Stimulated activated naive B cell treated with anti-CD40 and anti-IgM and Interleukin-4, amounts not matched to agents 10 μg/mL and 1 μg/mL and 100 μg/mL, for 72 hours (primary cell): Measurements from ENCODE around the gene GJA3.

Experiments
- ATAC-seq, 2 donors: fragments of 150-1000 bp; cut with Tn5 transposase; replicated peaks; 2 replicates each; pipeline ENCODE4 v1.10.0; 2021; ENCODE audit warnings: moderate library complexity in 1 of 2
- DNase-seq: peaks from one replicate; pipeline ENCODE4 v3.0.0; 2021
- H3K27ac Mint-ChIP-seq: one replicate; pipeline ENCODE4 v1.8.0; 2022; ENCODE audit warnings: mild to moderate bottlenecking, mixed read lengths
- H3K27me3 Mint-ChIP-seq, 2 donors: one replicate each; pipeline ENCODE4 v1.8.0; 2022; ENCODE audit warnings: mixed read lengths in 2 of 2
- H3K36me3 Mint-ChIP-seq, 2 donors: one replicate each; pipeline ENCODE4 v1.8.0; 2022; ENCODE audit warnings: mixed read lengths in 2 of 2, mild to moderate bottlenecking in 1 of 2
- H3K4me1 Mint-ChIP-seq, 2 donors: one replicate each; pipeline ENCODE4 v1.8.0; 2022; ENCODE audit warnings: mixed read lengths in 2 of 2, mild to moderate bottlenecking in 1 of 2
- H3K4me3 Mint-ChIP-seq, 2 donors: one replicate each; pipeline ENCODE4 v1.8.0; 2022; ENCODE audit warnings: mild to moderate bottlenecking in 2 of 2, mixed read lengths in 2 of 2, moderate library complexity in 1 of 2
- H3K9me3 Mint-ChIP-seq, 2 donors: one replicate each; pipeline ENCODE4 v1.8.0; 2022; ENCODE audit warnings: mixed read lengths in 2 of 2, mild to moderate bottlenecking in 1 of 2

GJA3 gene

GRCh38 chr13:20132052-20132634 lies 28.7 kb downstream of the GJA3 start:
- H3K27ac Mint-ChIP-seq: no peak overlapping the region
- no peak for DNase-seq

DNA sequence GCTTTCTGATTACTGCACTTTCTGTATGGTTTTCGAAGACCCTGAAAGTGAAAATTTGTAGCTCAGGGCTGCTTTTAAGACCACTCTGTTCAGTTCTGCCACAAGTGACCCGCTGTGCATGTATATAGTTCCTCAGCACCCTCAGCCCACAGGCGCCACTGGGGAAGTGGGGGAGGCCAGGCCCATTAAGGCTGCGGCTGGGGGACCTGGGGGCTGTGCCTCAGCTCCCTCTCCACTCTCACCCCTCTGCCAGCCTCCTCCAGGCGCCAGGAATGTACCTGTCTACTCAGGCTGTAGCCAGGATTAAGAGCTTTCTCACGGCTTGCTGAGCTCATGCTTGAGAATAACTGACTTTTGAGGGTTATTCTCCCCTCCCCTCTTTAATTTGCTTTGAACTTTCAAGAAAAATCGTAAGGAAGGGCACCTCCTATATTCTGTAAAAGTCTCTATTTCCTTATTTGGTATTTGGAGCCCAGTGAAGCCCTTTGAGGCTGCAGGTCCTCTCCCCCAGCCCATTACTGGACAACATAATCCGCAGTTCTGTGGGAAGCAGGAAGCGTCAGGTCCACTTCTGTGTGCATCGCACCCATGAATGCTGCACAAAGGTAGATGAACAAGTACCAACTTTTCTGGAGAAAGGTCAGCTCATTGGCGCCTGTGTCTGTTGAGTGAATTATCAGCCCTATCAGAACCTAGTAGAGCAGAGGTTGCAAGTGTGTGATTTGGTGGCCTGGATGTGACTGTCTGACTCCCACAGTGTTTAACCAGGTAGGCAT lies 29.6 kb downstream of the GJA3 start:
- DNase-seq (no peak), ATAC-seq (no peak)
- H3K9me3 Mint-ChIP-seq: no peaks in the 10 kb centered on the region
- H3K4me1 Mint-ChIP-seq: peaks cover 0 to 7% of the 10 kb centered on the region in 2 donors
- H3K4me3 Mint-ChIP-seq: no peak overlapping the region
- no peak overlapping the region for H3K27ac Mint-ChIP-seq
- no peaks in the 10 kb centered on the region for H3K36me3 Mint-ChIP-seq
- peaks cover 6 to 13% of the 10 kb centered on the region in 2 donors for H3K27me3 Mint-ChIP-seq

More at GRCh38 chr13:20132052-20132634, 28.7 kb downstream of the GJA3 start:
- Mint-ChIP-seq H3K36me3 (no peaks in the 10 kb centered on the region), H3K27me3 (peaks cover 6 to 13% of the 10 kb centered on the region in 2 donors), H3K4me3 (no peak overlapping the region), H3K4me1 (peaks cover 0 to 7% of the 10 kb centered on the region in 2 donors), H3K9me3 (no peaks in the 10 kb centered on the region)
- no peak for ATAC-seq

DNA sequence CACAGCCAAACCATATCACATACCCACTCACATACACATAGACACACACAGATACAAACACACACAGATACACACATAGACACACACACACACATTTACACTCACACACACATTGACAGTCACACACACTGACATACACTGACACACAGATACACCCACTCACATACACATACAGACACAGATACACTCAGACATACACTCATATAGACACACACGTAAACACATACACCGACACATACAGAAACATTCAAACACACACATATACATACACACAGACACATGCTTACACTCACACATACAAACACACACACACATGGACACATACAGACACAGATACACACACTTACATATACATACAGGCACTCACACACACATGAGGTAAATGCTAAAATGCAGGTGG lies 30.2 kb downstream of the GJA3 start:
- no peak for DNase-seq
- Mint-ChIP-seq H3K27me3 (peaks cover 7 to 13% of the 10 kb centered on the region in 2 donors), H3K4me3 (no peak overlapping the region), H3K9me3 (no peaks in the 10 kb centered on the region), H3K4me1 (peaks cover 0 to 7% of the 10 kb centered on the region in 2 donors), H3K36me3 (no peaks in the 10 kb centered on the region), H3K27ac (no peak overlapping the region)
- no peak for ATAC-seq

DNA sequence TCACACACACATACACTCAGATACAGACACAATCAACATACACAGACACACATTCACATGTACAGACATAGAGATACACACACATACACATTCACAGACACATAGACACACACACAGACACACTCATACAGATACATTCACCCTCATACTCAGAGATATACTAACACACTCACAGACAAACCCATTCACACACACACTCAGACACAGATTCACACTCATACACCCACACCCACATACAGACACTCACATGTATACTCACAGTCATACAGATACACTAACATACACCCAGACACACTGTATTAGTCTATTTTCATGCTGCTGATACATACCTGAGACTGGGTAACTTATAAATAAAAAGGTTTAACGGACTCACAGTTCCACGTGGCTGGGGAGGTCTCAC lies 30.8 kb downstream of the GJA3 start:
- Mint-ChIP-seq H3K9me3 (no peaks in the 10 kb centered on the region), H3K36me3 (no peaks in the 10 kb centered on the region), H3K27ac (no peak overlapping the region), H3K4me3 (no peak overlapping the region), H3K4me1 (peaks cover 0 to 7% of the 10 kb centered on the region in 2 donors), H3K27me3 (peaks cover 6 to 8% of the 10 kb centered on the region in 2 donors)
- ATAC-seq (no peak), DNase-seq (no peak)

DNA sequence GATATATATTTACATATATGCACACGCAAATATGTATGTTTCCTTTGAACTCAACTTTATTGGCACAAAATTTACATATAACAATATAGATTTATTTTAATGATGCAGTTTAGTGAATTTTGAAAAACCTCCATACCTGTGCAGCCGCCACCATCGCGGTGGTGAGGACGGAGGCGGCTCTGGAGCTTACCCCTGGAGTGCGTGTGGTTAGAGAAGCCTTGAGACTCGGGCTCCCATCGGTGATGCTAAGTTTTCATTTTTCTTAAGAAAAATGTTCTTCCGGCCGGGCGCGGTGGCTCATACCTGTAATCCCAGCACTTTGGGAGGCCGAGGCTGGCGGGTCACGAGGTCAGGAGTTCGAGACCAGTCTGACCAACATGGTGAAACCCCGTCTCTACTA lies 31.8 kb downstream of the GJA3 start:
- peaks cover 3 to 7% of the 10 kb centered on the region in 2 donors for H3K4me1 Mint-ChIP-seq
- peaks cover 11 to 14% of the 10 kb centered on the region in 2 donors for H3K27me3 Mint-ChIP-seq
- no peaks in the 10 kb centered on the region for H3K36me3 Mint-ChIP-seq
- H3K27ac Mint-ChIP-seq: no peak overlapping the region
- no peak overlapping the region for H3K4me3 Mint-ChIP-seq
- H3K9me3 Mint-ChIP-seq: no peaks in the 10 kb centered on the region
- DNase-seq (no peak), ATAC-seq (no peak)

- peak overlapping the region; percentile 58 to 76 for H3K4me3 Mint-ChIP-seq
- peaks cover 13 to 15% of the 10 kb centered on the region in 2 donors for H3K27me3 Mint-ChIP-seq
- no peak overlapping the region for H3K27ac Mint-ChIP-seq
- peaks cover 3 to 7% of the 10 kb centered on the region in 2 donors for H3K4me1 Mint-ChIP-seq
- ATAC-seq (peak; percentile 15 to 21), DNase-seq (no peak)
- H3K9me3 Mint-ChIP-seq: no peaks in the 10 kb centered on the region
- no peaks in the 10 kb centered on the region for H3K36me3 Mint-ChIP-seq
These were observed 32.4 kb downstream of the GJA3 start for GRCh38 chr13:20128459-20128931.

DNA sequence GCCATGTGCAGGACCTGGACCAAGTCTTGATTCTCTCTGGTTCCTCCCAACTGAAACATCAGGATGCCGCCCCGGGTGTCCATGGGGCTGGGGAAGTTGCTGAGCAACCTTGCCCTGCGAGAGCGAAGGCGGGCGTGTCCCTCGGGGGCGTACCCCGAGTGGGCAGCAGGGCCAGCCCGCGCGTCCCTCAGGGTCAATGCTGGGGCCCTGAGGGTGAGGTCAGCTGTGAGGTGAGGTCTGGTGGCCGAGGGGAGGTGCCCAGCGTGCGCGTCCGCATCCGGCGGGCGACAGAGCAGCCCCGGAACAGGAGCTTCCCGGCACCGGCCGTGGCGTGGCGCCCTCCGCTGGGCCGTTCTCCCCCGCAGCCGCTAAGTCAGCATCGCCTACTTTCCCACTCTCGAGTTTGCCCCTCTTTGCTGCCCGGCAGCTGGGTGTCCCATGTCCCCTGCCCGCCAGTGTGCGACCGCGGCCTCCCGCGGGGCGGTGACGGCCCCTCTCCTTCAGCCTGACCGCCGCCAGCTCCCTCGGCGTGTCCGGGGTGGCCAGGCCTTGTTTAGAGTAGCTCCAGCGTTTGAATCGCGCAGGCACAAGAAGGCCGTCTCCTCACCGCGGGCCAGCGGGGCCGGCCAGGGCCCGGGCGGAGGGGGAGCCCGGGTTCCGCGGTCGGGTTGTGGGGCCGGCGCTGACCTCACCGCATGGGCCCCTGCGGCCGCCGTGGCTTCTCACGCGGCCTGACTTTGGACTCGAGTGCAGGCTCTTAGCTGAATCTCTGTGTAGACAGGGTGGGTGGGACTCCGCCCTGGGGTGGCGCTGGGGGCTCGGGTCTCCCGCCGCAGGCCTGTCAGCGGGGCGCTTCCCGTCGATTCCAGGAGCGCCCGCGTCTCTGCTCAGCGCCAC lies 33.0 kb downstream of the GJA3 start:
- Mint-ChIP-seq H3K27ac (no peak overlapping the region), H3K27me3 (peaks cover 18 to 22% of the 10 kb centered on the region in 2 donors), H3K4me3 (peak overlapping the region; percentile 63 to 76), H3K36me3 (no peaks in the 10 kb centered on the region), H3K9me3 (no peaks in the 10 kb centered on the region), H3K4me1 (peaks cover 3 to 7% of the 10 kb centered on the region in 2 donors)
- DNase-seq: no peak
- ATAC-seq: peak; percentile 71 to 82

- peak overlapping the region; percentile 63 to 76 for H3K4me3 Mint-ChIP-seq
- DNase-seq (no peak), ATAC-seq (peak; percentile 38 to 45)
- no peaks in the 10 kb centered on the region for H3K9me3 Mint-ChIP-seq
- peaks cover 18 to 23% of the 10 kb centered on the region in 2 donors for H3K27me3 Mint-ChIP-seq
- H3K27ac Mint-ChIP-seq: no peak overlapping the region
- H3K36me3 Mint-ChIP-seq: no peaks in the 10 kb centered on the region
- peaks cover 3 to 7% of the 10 kb centered on the region in 2 donors for H3K4me1 Mint-ChIP-seq
These were observed 33.6 kb downstream of the GJA3 start for GRCh38 chr13:20127262-20127561.

GRCh38 chr13:20126541-20127261 lies 34.2 kb downstream of the GJA3 start:
- no peak for DNase-seq
- Mint-ChIP-seq H3K9me3 (no peaks in the 10 kb centered on the region), H3K27me3 (peaks cover 18 to 23% of the 10 kb centered on the region in 2 donors), H3K4me3 (no peak overlapping the region), H3K27ac (no peak overlapping the region), H3K36me3 (no peaks in the 10 kb centered on the region), H3K4me1 (peaks cover 3 to 7% of the 10 kb centered on the region in 2 donors)
- ATAC-seq: peak in 1 of 2 donors; percentile 52

DNA sequence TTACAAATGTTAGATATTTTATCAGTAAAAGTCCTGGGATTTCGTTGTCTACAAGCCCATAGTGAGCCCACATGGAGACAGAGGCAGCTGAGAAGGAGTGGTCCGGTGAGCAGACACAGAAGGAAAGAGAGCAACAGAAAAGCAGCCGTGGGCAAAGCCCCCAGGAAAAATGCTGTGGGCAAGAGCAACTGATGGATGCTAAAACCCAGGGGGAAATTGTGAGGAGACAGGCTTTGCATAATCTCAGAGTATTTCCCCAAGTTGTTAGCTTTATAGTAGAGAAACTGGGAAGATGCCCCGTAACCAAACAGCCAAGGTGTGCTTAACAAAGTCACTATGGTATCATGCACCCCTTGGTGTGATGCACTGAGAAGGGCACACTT lies 35.1 kb downstream of the GJA3 start:
- H3K27ac Mint-ChIP-seq: no peak overlapping the region
- no peaks in the 10 kb centered on the region for H3K9me3 Mint-ChIP-seq
- ATAC-seq: no peak
- H3K4me3 Mint-ChIP-seq: no peak overlapping the region
- no peak for DNase-seq
- H3K36me3 Mint-ChIP-seq: no peaks in the 10 kb centered on the region
- peaks cover 18 to 29% of the 10 kb centered on the region in 2 donors for H3K27me3 Mint-ChIP-seq
- peaks cover 3 to 14% of the 10 kb centered on the region in 2 donors for H3K4me1 Mint-ChIP-seq

GRCh38 chr13:20125129-20125782 lies 35.6 kb downstream of the GJA3 start:
- no peak for DNase-seq
- H3K36me3 Mint-ChIP-seq: no peaks in the 10 kb centered on the region
- no peak for ATAC-seq
- H3K27ac Mint-ChIP-seq: no peak overlapping the region
- peaks cover 3 to 15% of the 10 kb centered on the region in 2 donors for H3K4me1 Mint-ChIP-seq
- H3K9me3 Mint-ChIP-seq: no peaks in the 10 kb centered on the region
- H3K4me3 Mint-ChIP-seq: no peak overlapping the region
- peaks cover 18 to 32% of the 10 kb centered on the region in 2 donors for H3K27me3 Mint-ChIP-seq

GRCh38 chr13:20124303-20124702 lies 36.5 kb downstream of the GJA3 start:
- Mint-ChIP-seq H3K4me3 (no peak overlapping the region), H3K27ac (no peak overlapping the region), H3K9me3 (no peaks in the 10 kb centered on the region), H3K36me3 (no peaks in the 10 kb centered on the region), H3K27me3 (peaks cover 19 to 41% of the 10 kb centered on the region in 2 donors), H3K4me1 (peaks cover 6 to 24% of the 10 kb centered on the region in 2 donors)
- DNase-seq (no peak), ATAC-seq (no peak)

GRCh38 chr13:20121159-20121525 lies 39.7 kb downstream of the GJA3 start:
- DNase-seq (no peak), ATAC-seq (no peak)
- Mint-ChIP-seq H3K9me3 (peaks cover 0 to under 1% of the 10 kb centered on the region in 2 donors), H3K27ac (no peak overlapping the region), H3K4me1 (peaks cover 10 to 22% of the 10 kb centered on the region in 2 donors), H3K27me3 (peaks cover 26 to 41% of the 10 kb centered on the region in 2 donors), H3K4me3 (peak overlapping the region; percentile 23 to 85), H3K36me3 (no peaks in the 10 kb centered on the region)
